H1 (cell line): ENCODE data around the gene TNS3. TPM values are rescaled to one million over a fixed set of nuclear protein-coding genes. Genes with fewer than 3 reads are reported as not detected.

Source experiments
- BCL11A ChIP-seq, 2 experiments: IDR thresholded peaks; one replicate each; pipeline ENCODE4 v1.6.1; 2011; ENCODE audit warnings: low read depth in 2 of 2, low read length in 2 of 2, mild to moderate bottlenecking in 2 of 2
- CHD7 ChIP-seq: fragments of 300-600 bp; sonication (generic); IDR thresholded peaks from 2 replicates; pipeline ENCODE4 v1.7.1; 2012; ENCODE audit warnings: low read length, moderate library complexity, mild to moderate bottlenecking, inconsistent platforms; ENCODE audit not compliant: insufficient replicate concordance
- JUN ChIP-seq: IDR thresholded peaks from 2 replicates; pipeline ENCODE4 v1.6.1; 2011; ENCODE audit warnings: low read depth, mild to moderate bottlenecking, improper control_type of control experiment, low read length
- SP1 ChIP-seq: IDR thresholded peaks from 2 replicates; pipeline ENCODE4 v1.6.1; 2011; ENCODE audit warnings: low read depth, low read length
- TAF7 ChIP-seq: optimal IDR thresholded peaks from 2 replicates; pipeline ENCODE3; 2011; ENCODE audit warnings: low read depth, mild to moderate bottlenecking, inconsistent platforms, low read length, moderate library complexity, borderline replicate concordance
- polyA plus RNA-seq, 7 experiments: library from polyadenylated mRNA; depleted of rRNA in 3 of 7; stranded (reverse) in 5 of 7; unstranded in 2 of 7; fragments of >200 nt in 5 of 7; fragments of 200-250 nt in 2 of 7; gene quantifications; 1 replicate in 5 of 7; 2 replicates in 1 of 7; 4 replicates in 1 of 7; pipeline versions ENCODE4 v1.2.1 to v1.2.3, GENCODE V29; 2011 to 2013; ENCODE audit warnings: missing spikeins in 2 of 7, mixed read lengths in 2 of 7
- total RNA-seq: library from RNA; stranded (reverse); fragmentation: NEBNext Ultra II Directional; extraction: Animal tissue kit (Norgen Biotek cat#: 25700); gene quantifications from 2 replicates; pipeline ENCODE4 v1.2.1, GENCODE V29; 2021

Gene TNS3
- total and polyA plus RNA-seq, 2 of the 8 experiments (the other 6 are each of a cell fraction or from before 2014, with no cell fraction given) = 11.9 to 24.2 TPM

- no peak for TF ChIP-seq CHD7
- TF ChIP-seq TAF7 = no peak
- no peak for TF ChIP-seq BCL11A (IDR thresholded peaks at IDR 0.05; ENCODE audit: low read depth in 2 of 2, low read length in 2 of 2)
- TF ChIP-seq JUN = no peak
- peak; percentile 64; the same call in 1 of the 2 replicates for TF ChIP-seq SP1
Observed at GRCh38 chr7:47480576-47481538, 101.1 kb downstream of the TNS3 start (continued).
